ENCODE results near the gene NKX6-1. TPM values are rescaled to one million over a fixed set of nuclear protein-coding genes. Genes with fewer than 3 reads are reported as not detected.

NKX6-1 gene
- polyA plus RNA-seq, 3 donors = not detected

GRCh38 chr4:84496331-84496705 lies 2.8 kb downstream of the NKX6-1 start:
- peak overlapping the region; percentile 31 to 79 for H3K4me3 Mint-ChIP-seq

GRCh38 chr4:84495794-84496261 lies 3.3 kb downstream of the NKX6-1 start:
- Histone ChIP-seq H3K4me2 (replicated peaks; ENCODE audit: extremely low read depth, low read length, poor library complexity, severe bottlenecking) (peak overlapping the region; percentile 77), H3K9ac (ENCODE audit: insufficient read depth, low read length, poor library complexity, severe bottlenecking) (no peak overlapping the region), H3K4me3 (replicated peaks in 1 of 3; ENCODE audit: low read depth in 2 of 3, low read length in 3 of 3) (peak overlapping the region in 1 of 3 experiments; percentile 75), H3K4me1 (ENCODE audit: control insufficient read depth in 1 of 2, insufficient read depth in 2 of 2, low read length in 2 of 2) (peaks cover 47 to 56% of the 10 kb centered on the region in 2 donors), H3K27ac (ENCODE audit: low read depth in 1 of 2, low read length in 2 of 2) (no peak overlapping the region), H3K79me2 (ENCODE audit: insufficient read depth, low read length) (no peaks in the 10 kb centered on the region), H2AFZ (ENCODE audit: insufficient read depth, low read depth, low read length, poor library complexity, severe bottlenecking) (no peak overlapping the region), H3K36me3 (replicated peaks in 1 of 2; ENCODE audit: control insufficient read depth in 1 of 2, insufficient read depth in 2 of 2, low read length in 2 of 2) (no peaks in the 10 kb centered on the region), H3K9me3 (replicated peaks in 1 of 2; ENCODE audit: control insufficient read depth in 1 of 2, insufficient read depth in 1 of 2, low read length in 2 of 2) (peaks cover 12 to 66% of the 10 kb centered on the region in 2 donors), H4K20me1 (ENCODE audit: insufficient read depth, low read length) (no peaks in the 10 kb centered on the region), H3K27me3 (ENCODE audit: control insufficient read depth in 2 of 2, insufficient read depth in 2 of 2, low read length in 2 of 2) (peaks cover 84 to 98% of the 10 kb centered on the region in 2 donors)
- Mint-ChIP-seq H3K4me1 (peaks cover 54% of the 10 kb centered on the region), H3K36me3 (peaks cover 17 to 24% of the 10 kb centered on the region in 2 donors), H3K4me3 (peak overlapping the region in 1 of 2 donors; percentile 79), H3K27me3 (ENCODE audit: low read depth in 3 of 3) (peaks cover 90 to 98% (median 95%) of the 10 kb centered on the region in 3 donors), H3K9me3 (peaks cover 0 to 66% (median 53%) of the 10 kb centered on the region in 7 donors), H3K27ac (no peak overlapping the region)
- 5% methylated on average over 12 of the region's 23 CpGs for WGBS (ENCODE audit: insufficient coverage)
- DNase-seq = no peak
- TF ChIP-seq CTCF (IDR thresholded peaks at IDR 0.05) = no peak
- intact Hi-C loops (cut with micrococcal nuclease) = no loop called here

More at GRCh38 chr4:84496331-84496705, 2.8 kb downstream of the NKX6-1 start:
- no peaks in the 10 kb centered on the region for H3K36me3 ChIP-seq (replicated peaks in 1 of 2; ENCODE audit: control insufficient read depth in 1 of 2, insufficient read depth in 2 of 2, low read length in 2 of 2)
- 1% methylated on average over 13 of the region's 24 CpGs for WGBS (ENCODE audit: insufficient coverage)
- peak overlapping the region; percentile 77 for H3K4me2 ChIP-seq (replicated peaks; ENCODE audit: extremely low read depth, low read length, poor library complexity, severe bottlenecking)
- Mint-ChIP-seq H3K9me3 (peaks cover 0 to 68% (median 55%) of the 10 kb centered on the region in 7 donors), H3K27ac (no peak overlapping the region), H3K27me3 (ENCODE audit: low read depth in 3 of 3) (peaks cover 90 to 98% (median 95%) of the 10 kb centered on the region in 3 donors), H3K36me3 (peaks cover 17 to 26% of the 10 kb centered on the region in 2 donors), H3K4me1 (peaks cover 54% of the 10 kb centered on the region)
- no peaks in the 10 kb centered on the region for H4K20me1 ChIP-seq (ENCODE audit: insufficient read depth, low read length)
- intact Hi-C loops (cut with micrococcal nuclease) = no loop called here
- peak overlapping the region; percentile 68 for H2AFZ ChIP-seq (ENCODE audit: insufficient read depth, low read depth, low read length, poor library complexity, severe bottlenecking)
- peaks cover 47 to 56% of the 10 kb centered on the region in 2 donors for H3K4me1 ChIP-seq (ENCODE audit: control insufficient read depth in 1 of 2, insufficient read depth in 2 of 2, low read length in 2 of 2)
- TF ChIP-seq CTCF (IDR thresholded peaks at IDR 0.05) = no peak
- peaks cover 84 to 98% of the 10 kb centered on the region in 2 donors for H3K27me3 ChIP-seq (ENCODE audit: control insufficient read depth in 2 of 2, insufficient read depth in 2 of 2, low read length in 2 of 2)
- no peaks in the 10 kb centered on the region for H3K79me2 ChIP-seq (ENCODE audit: insufficient read depth, low read length)
- no peak overlapping the region for H3K9ac ChIP-seq (ENCODE audit: insufficient read depth, low read length, poor library complexity, severe bottlenecking)
- peak overlapping the region in 1 of 3 experiments; percentile 75 for H3K4me3 ChIP-seq (replicated peaks in 1 of 3; ENCODE audit: low read depth in 2 of 3, low read length in 3 of 3)
- H3K27ac ChIP-seq (ENCODE audit: low read depth in 1 of 2, low read length in 2 of 2) = no peak overlapping the region
- peak in 2 of 3 donors; percentile 29 to 49 for DNase-seq
- H3K9me3 ChIP-seq (replicated peaks in 1 of 2; ENCODE audit: control insufficient read depth in 1 of 2, insufficient read depth in 1 of 2, low read length in 2 of 2) = peaks cover 17 to 69% of the 10 kb centered on the region in 2 donors
